Esophagus muscularis mucosa (tissue), 4 donors: ENCODE results near the gene LMNTD2. TPM values are rescaled to one million over a fixed set of nuclear protein-coding genes. Genes with fewer than 3 reads are reported as not detected.

Experiments used
- DNase-seq: peaks from one replicate; pipeline ENCODE4 v3.0.0-alpha.2; 2017; ENCODE audit errors: extremely low spot score
- H3K27ac ChIP-seq, 4 donors: fragments of 200-600 bp; sonication (generic); replicated peaks in 1 of 4; 1 replicate in 3 of 4; 2 replicates in 1 of 4; pipeline ENCODE4 v1.5.1; 2016 to 2019; ENCODE audit warnings: mild to moderate bottlenecking in 1 of 4
- H3K27me3 ChIP-seq, 4 donors: fragments of 200-600 bp; sonication (generic); one replicate each; pipeline versions ENCODE4 v1.5.1 to v1.6.0; 2016 to 2019
- H3K36me3 ChIP-seq, 4 donors: fragments of 200-600 bp; sonication (generic); one replicate each; pipeline ENCODE4 v1.5.1; 2016 to 2019
- H3K4me1 ChIP-seq, 4 donors: fragments of 200-600 bp; sonication (generic); one replicate each; pipeline ENCODE4 v1.5.1; 2016 to 2019
- H3K4me3 ChIP-seq, 4 donors: fragments of 200-600 bp; sonication (generic); 1 replicate in 2 of 4; 2 replicates in 2 of 4; pipeline ENCODE4 v1.5.1; 2016 to 2019; ENCODE audit warnings: mild to moderate bottlenecking in 4 of 4, moderate library complexity in 1 of 4
- H3K9me3 ChIP-seq, 4 donors: fragments of 200-600 bp; sonication (generic); 1 replicate in 3 of 4; 2 replicates in 1 of 4; pipeline ENCODE4 v1.5.1; 2016 to 2019
- CTCF ChIP-seq, 3 experiments: fragments of 200-600 bp in 2 of 3; fragments of 450-650 bp in 1 of 3; sonication (generic) in 2 of 3; IDR thresholded peaks; one replicate each; pipeline ENCODE4 v1.5.1; 2017 to 2019; ENCODE audit warnings: antibody characterized with exemption in 3 of 3, mild to moderate bottlenecking in 2 of 3, moderate library complexity in 1 of 3
- EP300 ChIP-seq: sonication (generic); formaldehyde crosslinking; IDR thresholded peaks from one replicate; pipeline ENCODE4 v1.6.1; 2017; ENCODE audit warnings: antibody characterized with exemption
- POLR2A ChIP-seq: fragments of 450-650 bp; IDR thresholded peaks from one replicate; pipeline ENCODE4 v1.6.1; 2017; ENCODE audit warnings: antibody characterized with exemption, moderate library complexity, mild to moderate bottlenecking, low read depth
- POLR2AphosphoS5 ChIP-seq, 2 donors: sonication (generic); formaldehyde crosslinking; IDR thresholded peaks; one replicate each; pipeline ENCODE4 v1.6.1; 2017; ENCODE audit warnings: antibody characterized with exemption in 2 of 2
- WGBS: methylation state at CpG from one replicate; pipeline ENCODE4 v1.1.5; 2018; 5-methylcytosine and 5-hydroxymethylcytosine counted together
- intact Hi-C: fragments of 100-400 bp; cut with DNase I; formaldehyde crosslinking; loops from one replicate; pipeline ENCODE4 v1.15.1; 2023
- total RNA-seq, 4 donors: library from RNA; depleted of rRNA; stranded (reverse); fragments of >200 nt; gene quantifications; one replicate each; pipeline versions ENCODE4 v1.1.0 to v1.2.1, GENCODE V29; 2016

The LMNTD2 gene
- total RNA-seq, 4 donors from 2014 or later: 0.52 to 3.1 (median 1.7) TPM

- Histone ChIP-seq H3K9me3 (no peaks in the 10 kb centered on the region), H3K27me3 (no peaks in the 10 kb centered on the region), H3K4me3 (no peak overlapping the region), H3K27ac (no peak overlapping the region), H3K36me3 (no peaks in the 10 kb centered on the region), H3K4me1 (peaks cover 19 to 34% (median 32%) of the 10 kb centered on the region in 4 donors)
- 68% methylated on average over 6 of the region's 12 CpGs for WGBS
- TF ChIP-seq CTCF (IDR thresholded peaks at IDR 0.05) (no peak), POLR2A (no peak), POLR2AphosphoS5 (IDR thresholded peaks at IDR 0.05) (no peak), EP300 (no peak)
- intact Hi-C loops: no loop called here
- DNase-seq: no peak
These were observed 5.5 kb upstream of the LMNTD2 start for GRCh38 chr11:565921-566509.

- Histone ChIP-seq H3K27me3 (peaks cover 0 to 8% (median 0%) of the 10 kb centered on the region in 4 donors), H3K9me3 (no peaks in the 10 kb centered on the region), H3K36me3 (no peaks in the 10 kb centered on the region), H3K27ac (no peak overlapping the region), H3K4me1 (peaks cover 19 to 35% (median 33%) of the 10 kb centered on the region in 4 donors), H3K4me3 (no peak overlapping the region)
- intact Hi-C loops: no loop called here
- TF ChIP-seq CTCF (IDR thresholded peaks at IDR 0.05) (no peak), POLR2AphosphoS5 (IDR thresholded peaks at IDR 0.05) (no peak)
- 85% methylated on average over 6 of the region's 12 CpGs for WGBS
- no peak for DNase-seq
These were observed 3.5 kb upstream of the LMNTD2 start for GRCh38 chr11:563812-564578.

GRCh38 chr11:563066-563811, 2.7 kb upstream of the LMNTD2 start:
- peaks cover 17 to 33% (median 31%) of the 10 kb centered on the region in 4 donors for H3K4me1 ChIP-seq
- H3K4me3 ChIP-seq: no peak overlapping the region
- WGBS: 100% methylated on average over 1 of the region's 18 CpGs
- no peaks in the 10 kb centered on the region for H3K36me3 ChIP-seq
- H3K9me3 ChIP-seq: no peaks in the 10 kb centered on the region
- peaks cover 0 to 16% (median 0%) of the 10 kb centered on the region in 4 donors for H3K27me3 ChIP-seq
- no peak for DNase-seq
- intact Hi-C loops: no loop called here
- TF ChIP-seq POLR2AphosphoS5 (IDR thresholded peaks at IDR 0.05) (no peak), POLR2A (no peak), EP300 (no peak), CTCF (IDR thresholded peaks at IDR 0.05) (no peak)
- H3K27ac ChIP-seq: no peak overlapping the region

GRCh38 chr11:562046-562645, 1.6 kb upstream of the LMNTD2 start:
- DNase-seq: no peak
- intact Hi-C loops: no loop called here
- Histone ChIP-seq H3K4me1 (peaks cover 14 to 23% (median 20%) of the 10 kb centered on the region in 4 donors), H3K9me3 (no peaks in the 10 kb centered on the region), H3K27ac (no peak overlapping the region), H3K36me3 (no peaks in the 10 kb centered on the region), H3K27me3 (peaks cover 0 to 27% (median 3%) of the 10 kb centered on the region in 4 donors), H3K4me3 (no peak overlapping the region)
- TF ChIP-seq POLR2AphosphoS5 (IDR thresholded peaks at IDR 0.05) (no peak), EP300 (no peak), CTCF (IDR thresholded peaks at IDR 0.05) (no peak), POLR2A (no peak)
- whole genome bisulfite sequencing: 100% methylated on average over 8 of the region's 29 CpGs
